GM23248 (cell line): ENCODE measurements around the gene LUC7L.

Experiments
- EZH2 ChIP-seq: fragments of 200-600 bp; sonication (generic); IDR thresholded peaks from 2 replicates; pipeline ENCODE4 v1.6.1; 2018; ENCODE audit warnings: antibody characterized with exemption, mild to moderate bottlenecking; ENCODE audit not compliant: insufficient read depth, poor library complexity, severe bottlenecking
- EZH2phosphoT487 ChIP-seq: fragments of 200-600 bp; sonication (generic); IDR thresholded peaks from 2 replicates; pipeline ENCODE4 v1.6.1; 2018; ENCODE audit warnings: antibody characterized with exemption, moderate library complexity, mild to moderate bottlenecking, low read depth; ENCODE audit not compliant: insufficient read depth

- no peak for TF ChIP-seq EZH2
- no peak for TF ChIP-seq EZH2phosphoT487
Observed at GRCh38 chr16:239948-240277, 10.7 kb upstream of the LUC7L start.
